Omental fat pad (tissue), 4 donors: ENCODE results near the gene PUM2. TPM values are rescaled to one million over a fixed set of nuclear protein-coding genes. Genes with fewer than 3 reads are reported as not detected.

Source experiments
- ATAC-seq: fragments of 150-250 bp; one replicate; pipeline ENCODE4 v1.9.1; 2016; ENCODE audit warnings: mild to moderate bottlenecking, moderate library complexity; ENCODE audit not compliant: low FRiP score
- DNase-seq: peaks from one replicate; pipeline ENCODE4 v3.0.0-alpha.2; 2019; ENCODE audit warnings: low spot score
- total RNA-seq, 4 donors: library from RNA; depleted of rRNA; stranded (reverse); fragments of >200 nt; gene quantifications; one replicate each; pipeline ENCODE4 v1.1.0, GENCODE V29; 2016
- TF ChIP-seq, protein P1 (sequence below), 3 donors: fragments of 450-650 bp; IDR thresholded peaks; one replicate each; pipeline ENCODE4 v1.5.1; 2016 to 2017; ENCODE audit warnings: antibody characterized with exemption in 3 of 3, mild to moderate bottlenecking in 3 of 3, moderate library complexity in 2 of 3

PUM2 gene
- total RNA-seq, 4 donors from 2014 or later = 42.3 to 72.4 (median 57.8) TPM

DNA sequence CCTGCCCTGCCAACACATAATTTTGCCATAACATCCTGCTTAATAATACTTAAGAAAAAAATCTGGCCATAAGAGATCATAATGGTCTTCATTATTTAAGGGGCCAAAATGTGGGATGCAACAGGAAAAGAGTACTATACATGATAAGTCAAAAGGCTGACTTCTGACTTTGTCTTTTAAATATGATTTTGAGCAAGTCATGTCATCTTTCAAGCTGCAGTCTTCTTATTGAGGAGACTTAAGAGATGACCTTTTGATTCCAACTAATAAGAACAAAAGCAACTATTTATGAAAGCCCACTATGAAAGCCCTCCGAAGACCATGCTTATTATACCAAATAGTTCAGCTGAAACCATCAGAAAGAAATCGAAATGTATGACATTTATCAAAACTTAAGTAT lies 41.6 kb downstream of the PUM2 start:
- TF ChIP-seq, protein P1, sequence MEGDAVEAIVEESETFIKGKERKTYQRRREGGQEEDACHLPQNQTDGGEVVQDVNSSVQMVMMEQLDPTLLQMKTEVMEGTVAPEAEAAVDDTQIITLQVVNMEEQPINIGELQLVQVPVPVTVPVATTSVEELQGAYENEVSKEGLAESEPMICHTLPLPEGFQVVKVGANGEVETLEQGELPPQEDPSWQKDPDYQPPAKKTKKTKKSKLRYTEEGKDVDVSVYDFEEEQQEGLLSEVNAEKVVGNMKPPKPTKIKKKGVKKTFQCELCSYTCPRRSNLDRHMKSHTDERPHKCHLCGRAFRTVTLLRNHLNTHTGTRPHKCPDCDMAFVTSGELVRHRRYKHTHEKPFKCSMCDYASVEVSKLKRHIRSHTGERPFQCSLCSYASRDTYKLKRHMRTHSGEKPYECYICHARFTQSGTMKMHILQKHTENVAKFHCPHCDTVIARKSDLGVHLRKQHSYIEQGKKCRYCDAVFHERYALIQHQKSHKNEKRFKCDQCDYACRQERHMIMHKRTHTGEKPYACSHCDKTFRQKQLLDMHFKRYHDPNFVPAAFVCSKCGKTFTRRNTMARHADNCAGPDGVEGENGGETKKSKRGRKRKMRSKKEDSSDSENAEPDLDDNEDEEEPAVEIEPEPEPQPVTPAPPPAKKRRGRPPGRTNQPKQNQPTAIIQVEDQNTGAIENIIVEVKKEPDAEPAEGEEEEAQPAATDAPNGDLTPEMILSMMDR (IDR thresholded peaks at IDR 0.05) = no peak
- DNase-seq (no peak), ATAC-seq (no peak)

DNA sequence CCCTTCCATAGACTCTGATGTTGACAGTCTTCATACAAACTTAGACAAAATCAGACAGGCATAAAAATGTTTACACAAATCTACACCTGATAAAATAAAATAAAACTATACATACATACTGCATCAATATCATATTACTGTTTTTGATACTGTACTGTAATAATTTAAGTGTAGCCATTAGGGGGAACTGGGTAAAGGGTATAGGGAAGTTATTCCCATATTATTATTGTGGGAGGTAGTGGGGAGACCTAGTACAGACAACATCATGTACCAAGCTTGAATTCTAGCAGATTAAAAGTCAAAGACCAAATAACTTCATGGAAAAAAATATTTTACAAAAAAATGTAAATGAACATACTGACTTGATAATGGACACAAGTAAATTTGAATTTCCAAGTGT lies 43.3 kb downstream of the PUM2 start:
- DNase-seq (no peak), ATAC-seq (no peak)
- TF ChIP-seq, protein P1 (IDR thresholded peaks at IDR 0.05) = no peak

DNA sequence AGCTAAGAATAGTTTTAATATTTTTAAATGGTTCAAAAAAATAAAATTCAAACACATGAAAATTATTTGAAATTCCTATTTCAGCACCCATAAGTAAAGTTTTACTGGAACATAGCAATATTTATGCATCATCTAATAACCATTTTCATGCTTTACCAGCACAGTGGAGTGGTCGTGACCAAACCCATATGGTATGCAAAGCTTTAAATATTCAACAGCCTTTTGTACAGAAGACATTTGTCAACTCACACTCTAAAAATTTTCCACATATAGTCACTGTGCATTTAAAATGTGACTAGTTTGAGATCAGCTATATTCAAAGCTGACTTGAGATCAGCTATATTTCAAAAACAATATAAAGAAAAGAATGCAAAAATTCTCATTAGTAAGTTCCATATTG lies 46.2 kb downstream of the PUM2 start:
- DNase-seq = no peak
- TF ChIP-seq, protein P1 (IDR thresholded peaks at IDR 0.05) = no peak
- ATAC-seq = no peak

DNA sequence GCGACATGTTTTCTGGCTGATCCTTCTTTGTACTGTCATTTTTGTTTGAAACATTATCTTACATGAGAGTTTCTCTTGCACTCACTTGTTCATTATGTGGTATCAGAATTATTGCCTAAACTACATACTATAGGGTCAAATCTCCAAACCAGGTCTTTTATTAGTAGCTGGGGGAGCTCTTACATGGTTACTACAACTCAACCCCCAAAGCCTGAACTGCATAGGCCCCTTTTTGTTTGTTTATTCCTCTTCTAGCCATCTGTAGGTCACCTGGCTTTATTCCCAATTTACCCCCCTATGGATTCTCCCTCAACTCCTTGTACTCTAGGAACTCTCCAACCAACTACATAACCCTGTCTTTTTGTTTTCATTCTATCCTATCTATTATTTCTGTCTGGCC lies 46.7 kb downstream of the PUM2 start:
- TF ChIP-seq, protein P1 (IDR thresholded peaks at IDR 0.05) = no peak
- ATAC-seq (no peak), DNase-seq (no peak)

DNA sequence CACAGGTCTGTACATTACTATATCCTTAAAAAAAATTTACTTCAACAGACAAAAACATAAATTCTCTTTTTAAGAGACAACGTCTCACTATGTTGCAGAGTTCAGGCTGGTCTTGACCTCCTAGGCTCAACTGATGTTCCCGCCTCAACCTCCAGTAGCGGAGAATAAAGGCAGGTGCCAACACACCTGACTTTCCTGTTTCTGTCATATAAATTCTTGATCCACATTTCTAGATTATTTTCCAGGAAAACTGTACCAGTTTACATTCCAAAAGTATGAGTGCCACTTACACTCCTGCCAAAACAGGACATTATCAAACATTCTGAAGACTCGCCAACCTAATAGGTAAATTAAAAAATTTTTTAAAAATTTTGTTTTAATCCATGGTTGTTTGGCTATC lies 48.6 kb downstream of the PUM2 start:
- no peak for ATAC-seq
- TF ChIP-seq, protein P1 (IDR thresholded peaks at IDR 0.05) = no peak
- no peak for DNase-seq

DNA sequence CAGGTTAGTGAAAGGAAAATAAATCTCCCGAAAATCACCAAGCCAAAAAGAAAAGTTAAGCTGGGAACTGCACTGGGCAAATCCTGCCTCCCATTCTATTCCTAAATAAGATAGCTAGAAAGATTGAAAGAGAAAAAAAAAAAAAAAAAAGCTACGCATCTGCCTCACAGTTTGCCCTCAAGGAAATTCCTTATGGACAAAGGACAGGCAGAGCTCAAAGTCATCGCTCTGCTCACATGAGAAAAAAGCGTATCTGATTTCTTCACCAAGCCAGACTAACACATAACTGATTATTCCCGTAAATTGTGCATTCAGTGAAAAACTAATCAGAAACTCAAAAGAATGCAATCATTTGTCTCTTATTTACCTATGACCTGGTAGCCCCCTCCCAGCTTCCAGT lies 50.0 kb downstream of the PUM2 start:
- ATAC-seq (no peak), DNase-seq (no peak)
- TF ChIP-seq, protein P1 (IDR thresholded peaks at IDR 0.05) = no peak

DNA sequence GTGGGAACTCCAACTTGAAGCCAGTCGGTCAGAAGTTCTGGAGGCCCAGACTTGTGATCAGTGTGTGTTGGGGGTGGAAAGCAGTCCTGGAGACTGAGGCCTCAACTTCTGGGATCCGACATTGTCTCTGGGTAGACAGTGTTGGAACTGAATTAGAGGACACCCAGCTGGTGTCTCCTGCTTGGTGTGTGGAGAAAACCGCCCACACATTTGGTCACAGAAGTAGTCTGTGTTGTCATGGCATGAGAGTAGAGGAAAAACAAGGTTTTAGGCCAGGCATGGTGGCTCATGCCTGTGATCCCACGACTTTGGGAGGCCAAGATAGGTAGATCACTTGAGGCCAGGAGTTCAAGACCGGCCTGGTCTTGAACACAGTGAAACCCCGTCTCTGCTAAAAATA lies 51.5 kb downstream of the PUM2 start:
- DNase-seq = no peak
- TF ChIP-seq, protein P1 (IDR thresholded peaks at IDR 0.05) = no peak

More for the DNA sequence above, 51.5 kb downstream of the PUM2 start:
- ATAC-seq = no peak
